SH-SY5Y (cell line): Measurements from ENCODE around the gene LEFTY2.

ENCODE experiments used
- GATA2 ChIP-seq: IDR thresholded peaks from 2 replicates; pipeline ENCODE4 v1.6.1; 2011; ENCODE audit warnings: mild to moderate bottlenecking, low read depth, low read length
- GATA3 ChIP-seq: IDR thresholded peaks from 2 replicates; pipeline ENCODE4 v1.6.1; 2011; ENCODE audit warnings: low read depth, mild to moderate bottlenecking, low read length, moderate library complexity

- TF ChIP-seq GATA2 (no peak), GATA3 (no peak)
Observed at GRCh38 chr1:225949041-225949440, 8.0 kb upstream of the LEFTY2 start.
